ENCODE results near the gene SLC15A5. TPM values are rescaled to one million over a fixed set of nuclear protein-coding genes. Genes with fewer than 3 reads are reported as not detected.
A peak's percentile ranks its signal among the peaks of the same experiment; 100 is the strongest.

SLC15A5 gene
- total RNA-seq, 1 donor from 2014 or later: not detected

GRCh38 chr12:16197600-16197999 lies 79.9 kb downstream of the SLC15A5 start:
- DNase-seq (no peak), ATAC-seq (no peak)
- intact Hi-C loops (cut with micrococcal nuclease): no loop called here

GRCh38 chr12:16189849-16190248 lies 87.6 kb downstream of the SLC15A5 start:
- DNase-seq: no peak
- ATAC-seq: no peak
- intact Hi-C loops (cut with micrococcal nuclease): no loop called here

GRCh38 chr12:16187660-16188059 lies 89.8 kb downstream of the SLC15A5 start:
- DNase-seq (no peak), ATAC-seq (no peak)
- intact Hi-C loops (cut with micrococcal nuclease): no loop called here

GRCh38 chr12:16184681-16185080 lies 92.8 kb downstream of the SLC15A5 start:
- ATAC-seq (no peak), DNase-seq (no peak)
- intact Hi-C loops (cut with micrococcal nuclease): no loop called here

- DNase-seq: no peak
- intact Hi-C loops (cut with micrococcal nuclease): no loop called here
Measured at GRCh38 chr12:16183541-16183940, 93.9 kb downstream of the SLC15A5 start.

GRCh38 chr12:16175840-16176239 lies 101.6 kb downstream of the SLC15A5 start:
- DNase-seq: no peak
- intact Hi-C loops (cut with micrococcal nuclease): no loop called here
- ATAC-seq: peak; percentile 86

More at GRCh38 chr12:16183541-16183940, 93.9 kb downstream of the SLC15A5 start:
- ATAC-seq: no peak

GRCh38 chr12:16174282-16174681 lies 103.2 kb downstream of the SLC15A5 start:
- ATAC-seq (no peak), DNase-seq (no peak)
- intact Hi-C loops (cut with micrococcal nuclease): no loop called here

GRCh38 chr12:16171348-16171747 lies 106.1 kb downstream of the SLC15A5 start:
- DNase-seq (no peak), ATAC-seq (no peak)
- intact Hi-C loops (cut with micrococcal nuclease): no loop called here

GRCh38 chr12:16168078-16168477 lies 109.4 kb downstream of the SLC15A5 start:
- intact Hi-C loops (cut with micrococcal nuclease): no loop called here
- DNase-seq (no peak), ATAC-seq (no peak)

- no peak for DNase-seq
- no peak for ATAC-seq
- intact Hi-C loops (cut with micrococcal nuclease): no loop called here
Measured at GRCh38 chr12:16166563-16167470, 110.7 kb downstream of the SLC15A5 start.

GRCh38 chr12:16165506-16165905 lies 112.0 kb downstream of the SLC15A5 start:
- peak; percentile 63 for ATAC-seq
- DNase-seq: no peak
- intact Hi-C loops (cut with micrococcal nuclease): no loop called here

GRCh38 chr12:16163901-16164300 lies 113.6 kb downstream of the SLC15A5 start:
- intact Hi-C loops (cut with micrococcal nuclease): no loop called here
- ATAC-seq (no peak), DNase-seq (no peak)

- DNase-seq (no peak), ATAC-seq (no peak)
- intact Hi-C loops (cut with micrococcal nuclease): no loop called here
Measured at GRCh38 chr12:16163146-16163545, 114.3 kb downstream of the SLC15A5 start.

- DNase-seq (no peak), ATAC-seq (no peak)
- intact Hi-C loops (cut with micrococcal nuclease): no loop called here
Measured at GRCh38 chr12:16159571-16159970, 117.9 kb downstream of the SLC15A5 start.

- DNase-seq: no peak
- no peak for ATAC-seq
- intact Hi-C loops (cut with micrococcal nuclease): no loop called here
Measured at GRCh38 chr12:16158050-16158449, 119.4 kb downstream of the SLC15A5 start.

- no peak for ATAC-seq
- DNase-seq: no peak
- intact Hi-C loops (cut with micrococcal nuclease): no loop called here
Measured at GRCh38 chr12:16155938-16156337, 121.5 kb downstream of the SLC15A5 start.

- intact Hi-C loops (cut with micrococcal nuclease): no loop called here
- ATAC-seq (no peak), DNase-seq (no peak)
Measured at GRCh38 chr12:16154990-16155389, 122.5 kb downstream of the SLC15A5 start.

- DNase-seq (no peak), ATAC-seq (no peak)
- intact Hi-C loops (cut with micrococcal nuclease): no loop called here
Measured at GRCh38 chr12:16152885-16153673, 124.4 kb downstream of the SLC15A5 start.

- intact Hi-C loops (cut with micrococcal nuclease): no loop called here
- ATAC-seq: no peak
- DNase-seq: no peak
Measured at GRCh38 chr12:16150276-16150675, 127.2 kb downstream of the SLC15A5 start.

- no peak for ATAC-seq
- intact Hi-C loops (cut with micrococcal nuclease): no loop called here
- no peak for DNase-seq
Measured at GRCh38 chr12:16148938-16149337, 128.5 kb downstream of the SLC15A5 start.
